AG09319 (cell line): ENCODE measurements around the gene CRY1.
"Not testable (repeated sequence)": the region's sequence is repeated elsewhere in the genome, so short reads cannot be mapped to it uniquely, and the experiment has no call there.

Source experiments
- DNase-seq: peaks from one replicate; pipeline ENCODE4 v3.0.0-alpha.2; 2010; ENCODE audit warnings: low read depth; ENCODE audit errors: extremely low read depth
- CTCF ChIP-seq: IDR thresholded peaks from 2 replicates; pipeline ENCODE4 v1.5.1; 2011; ENCODE audit warnings: low read depth, mild to moderate bottlenecking, inconsistent platforms, low read length, moderate library complexity

CRY1 gene

GRCh38 chr12:106997916-106998315, 95.4 kb downstream of the CRY1 start:
- TF ChIP-seq CTCF = no peak
- no peak for DNase-seq

DNA sequence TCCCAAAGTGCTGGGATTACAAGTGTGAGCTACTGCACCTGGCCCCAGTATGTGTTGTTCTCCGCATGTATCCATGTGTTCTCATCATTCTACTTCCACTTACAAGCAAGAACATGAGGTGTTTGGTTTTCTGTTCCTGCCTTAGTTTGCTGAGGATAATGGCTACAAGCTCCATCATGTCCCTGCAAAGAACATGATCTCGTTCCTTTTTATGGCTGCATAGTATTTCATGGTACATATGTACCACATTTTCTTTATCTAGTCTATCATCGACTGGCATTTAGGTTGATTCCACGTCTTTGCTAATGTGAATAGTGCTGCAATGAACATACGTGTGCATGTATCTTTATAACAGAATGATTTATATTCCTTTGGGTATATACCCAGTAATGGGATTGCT, 97.2 kb downstream of the CRY1 start:
- DNase-seq = not testable (repeated sequence)

GRCh38 chr12:106994579-106995220, 98.6 kb downstream of the CRY1 start:
- TF ChIP-seq CTCF = no peak
- no peak for DNase-seq

- no peak for TF ChIP-seq CTCF
These were observed 105.5 kb downstream of the CRY1 start for GRCh38 chr12:106987846-106988245.

DNA sequence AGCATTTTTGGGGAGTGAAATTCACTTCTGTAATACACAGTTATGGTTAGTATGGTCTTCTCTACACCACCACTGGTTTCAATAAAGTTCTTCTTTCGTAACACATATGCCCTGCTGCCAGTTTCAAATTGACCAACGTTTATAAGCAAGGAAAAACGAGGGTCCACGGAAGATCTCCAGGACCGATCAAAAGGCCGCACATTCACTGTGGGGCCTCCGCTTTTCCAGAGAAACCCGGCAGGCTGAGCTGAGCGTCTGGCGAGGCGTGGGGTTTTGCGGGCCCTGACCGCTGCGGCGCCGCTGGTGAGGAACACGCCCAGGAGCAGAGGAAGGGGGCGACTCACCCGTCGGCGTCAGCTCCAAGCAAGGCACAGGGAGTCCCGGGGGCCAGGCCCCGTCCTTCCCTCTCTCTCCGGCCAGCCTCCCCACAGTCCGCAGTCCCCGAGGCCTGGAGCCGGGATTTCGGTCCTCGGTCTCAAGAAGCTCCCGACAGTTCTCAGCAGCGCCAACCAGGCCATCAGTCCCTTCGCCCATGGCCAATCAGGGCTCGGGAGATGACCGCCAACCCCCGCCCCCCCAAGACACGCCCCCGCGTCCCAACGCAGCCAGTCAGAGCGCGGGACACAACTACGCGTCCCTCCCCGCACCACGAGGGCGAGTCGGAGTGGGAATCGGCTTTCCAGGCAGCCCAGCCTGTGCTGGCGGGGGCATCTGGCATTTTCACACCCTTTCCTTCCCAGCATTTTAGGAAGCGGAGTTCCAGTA, 106.5 kb downstream of the CRY1 start, which contains the start of gene MTERF2:
MTERF2 (minus strand) TSS at position 522 of the 765 bp plus-strand sequence. CDS start 8,432 bp downstream, outside the sequence.
- peak; percentile 80 for DNase-seq
- no peak for TF ChIP-seq CTCF

More at GRCh38 chr12:106987846-106988245, 105.5 kb downstream of the CRY1 start:
- no peak for DNase-seq

- no peak for DNase-seq
- TF ChIP-seq CTCF = no peak
These were observed 107.2 kb downstream of the CRY1 start for GRCh38 chr12:106986135-106986534.

GRCh38 chr12:106985479-106985878, 107.9 kb downstream of the CRY1 start:
- no peak for TF ChIP-seq CTCF
- DNase-seq = no peak
